Measurements from ENCODE around the gene FOXP1.

DNA sequence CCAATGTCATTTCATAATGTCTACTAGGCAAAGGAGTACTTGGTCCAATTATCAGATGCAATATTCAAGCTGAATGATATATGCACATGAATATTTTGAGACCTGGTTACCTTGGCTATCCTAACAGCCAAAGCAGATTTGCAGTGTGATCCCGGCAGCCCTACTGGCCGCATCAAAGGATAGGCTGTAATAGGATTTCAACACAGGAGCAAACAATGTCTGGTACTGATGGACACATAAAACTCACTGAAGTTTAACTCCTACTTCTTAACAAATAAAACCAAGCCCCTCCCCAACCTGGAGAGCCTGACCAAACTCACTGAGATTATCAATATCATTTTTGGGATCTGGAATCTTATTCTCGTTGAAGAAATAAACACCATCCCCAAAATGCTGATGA lies 130.2 kb downstream of the FOXP1 start:
- TF ChIP-seq, protein P1, sequence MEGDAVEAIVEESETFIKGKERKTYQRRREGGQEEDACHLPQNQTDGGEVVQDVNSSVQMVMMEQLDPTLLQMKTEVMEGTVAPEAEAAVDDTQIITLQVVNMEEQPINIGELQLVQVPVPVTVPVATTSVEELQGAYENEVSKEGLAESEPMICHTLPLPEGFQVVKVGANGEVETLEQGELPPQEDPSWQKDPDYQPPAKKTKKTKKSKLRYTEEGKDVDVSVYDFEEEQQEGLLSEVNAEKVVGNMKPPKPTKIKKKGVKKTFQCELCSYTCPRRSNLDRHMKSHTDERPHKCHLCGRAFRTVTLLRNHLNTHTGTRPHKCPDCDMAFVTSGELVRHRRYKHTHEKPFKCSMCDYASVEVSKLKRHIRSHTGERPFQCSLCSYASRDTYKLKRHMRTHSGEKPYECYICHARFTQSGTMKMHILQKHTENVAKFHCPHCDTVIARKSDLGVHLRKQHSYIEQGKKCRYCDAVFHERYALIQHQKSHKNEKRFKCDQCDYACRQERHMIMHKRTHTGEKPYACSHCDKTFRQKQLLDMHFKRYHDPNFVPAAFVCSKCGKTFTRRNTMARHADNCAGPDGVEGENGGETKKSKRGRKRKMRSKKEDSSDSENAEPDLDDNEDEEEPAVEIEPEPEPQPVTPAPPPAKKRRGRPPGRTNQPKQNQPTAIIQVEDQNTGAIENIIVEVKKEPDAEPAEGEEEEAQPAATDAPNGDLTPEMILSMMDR (IDR thresholded peaks at IDR 0.05; ENCODE audit: low read depth, low read length): no peak
- TF ChIP-seq EZH2phosphoT487 (IDR thresholded peaks at IDR 0.05; ENCODE audit: low read depth): no peak

Measured in OCI-LY3 (cell line).